ENCODE data around the gene PTRH2. TPM values are rescaled to one million over a fixed set of nuclear protein-coding genes. Genes with fewer than 3 reads are reported as not detected.

The PTRH2 gene
- total RNA-seq, 1 donor from 2014 or later = 36.3 TPM

- no peak overlapping the region for H2AFZ ChIP-seq (ENCODE audit: low read depth, low read length)
- peaks cover 76% of the 10 kb centered on the region for H3K36me3 ChIP-seq (ENCODE audit: insufficient read depth, low read length)
- H3K4me1 Mint-ChIP-seq (ENCODE audit: low read depth, unreplicated experiment) = peaks cover 8% of the 10 kb centered on the region
- no peaks in the 10 kb centered on the region for H3K27me3 Mint-ChIP-seq (ENCODE audit: low read depth, unreplicated experiment)
- no peaks in the 10 kb centered on the region for H3K4me1 ChIP-seq (ENCODE audit: insufficient read depth, low read length)
- H3K27ac ChIP-seq (ENCODE audit: low read depth, low read length) = no peak overlapping the region
- peaks cover 78% of the 10 kb centered on the region for H3K79me2 ChIP-seq (ENCODE audit: insufficient read depth, low read length)
- H4K20me1 ChIP-seq (ENCODE audit: insufficient read depth, low read length) = peaks cover 78% of the 10 kb centered on the region
- no peaks in the 10 kb centered on the region for H3K9me3 Mint-ChIP-seq (ENCODE audit: unreplicated experiment)
- no peak overlapping the region for H3K4me2 ChIP-seq (ENCODE audit: low read length)
- no peak for FAIRE-seq
- no peak overlapping the region for H3K9ac ChIP-seq (ENCODE audit: low read length)
- no peak overlapping the region for H3K4me3 ChIP-seq (ENCODE audit: insufficient read depth, low read depth, low read length)
- no peaks in the 10 kb centered on the region for H3K9me3 ChIP-seq (ENCODE audit: insufficient read depth, low read depth, low read length)
- peak overlapping the region; percentile 60 for H3K27ac Mint-ChIP-seq (ENCODE audit: unreplicated experiment)
- TF ChIP-seq EZH2 (IDR thresholded peaks at IDR 0.05; ENCODE audit: insufficient read depth, low read length) (no peak), CTCF (IDR thresholded peaks at IDR 0.05; ENCODE audit: insufficient read depth, low read depth, low read length) (no peak)
- DNase-seq (ENCODE audit: low read depth) = no peak
- H3K36me3 Mint-ChIP-seq (ENCODE audit: low read depth, unreplicated experiment) = peaks cover 23% of the 10 kb centered on the region
- H3K4me3 Mint-ChIP-seq (ENCODE audit: unreplicated experiment) = no peak overlapping the region
- no peaks in the 10 kb centered on the region for H3K27me3 ChIP-seq (ENCODE audit: insufficient read depth, low read length)
Observed at GRCh38 chr17:59695945-59696681, 11.1 kb downstream of the PTRH2 start.

- H4K20me1 ChIP-seq (ENCODE audit: insufficient read depth, low read length) = peaks cover 63% of the 10 kb centered on the region
- no peaks in the 10 kb centered on the region for H3K4me1 ChIP-seq (ENCODE audit: insufficient read depth, low read length)
- H3K9me3 ChIP-seq (ENCODE audit: insufficient read depth, low read depth, low read length) = no peaks in the 10 kb centered on the region
- H3K36me3 ChIP-seq (ENCODE audit: insufficient read depth, low read length) = peaks cover 84% of the 10 kb centered on the region
- H3K27ac Mint-ChIP-seq (ENCODE audit: unreplicated experiment) = peak overlapping the region; percentile 2
- no peak overlapping the region for H3K4me3 Mint-ChIP-seq (ENCODE audit: unreplicated experiment)
- no peak overlapping the region for H3K27ac ChIP-seq (ENCODE audit: low read depth, low read length)
- peaks cover 6% of the 10 kb centered on the region for H3K4me1 Mint-ChIP-seq (ENCODE audit: low read depth, unreplicated experiment)
- FAIRE-seq (no peak), DNase-seq (ENCODE audit: low read depth) (no peak)
- H2AFZ ChIP-seq (ENCODE audit: low read depth, low read length) = no peak overlapping the region
- peaks cover 28% of the 10 kb centered on the region for H3K36me3 Mint-ChIP-seq (ENCODE audit: low read depth, unreplicated experiment)
- no peaks in the 10 kb centered on the region for H3K27me3 ChIP-seq (ENCODE audit: insufficient read depth, low read length)
- no peaks in the 10 kb centered on the region for H3K27me3 Mint-ChIP-seq (ENCODE audit: low read depth, unreplicated experiment)
- no peaks in the 10 kb centered on the region for H3K9me3 Mint-ChIP-seq (ENCODE audit: unreplicated experiment)
- TF ChIP-seq CTCF (IDR thresholded peaks at IDR 0.05; ENCODE audit: insufficient read depth, low read depth, low read length) (no peak), EZH2 (IDR thresholded peaks at IDR 0.05; ENCODE audit: insufficient read depth, low read length) (no peak)
- H3K9ac ChIP-seq (ENCODE audit: low read length) = no peak overlapping the region
- no peak overlapping the region for H3K4me2 ChIP-seq (ENCODE audit: low read length)
- peaks cover 75% of the 10 kb centered on the region for H3K79me2 ChIP-seq (ENCODE audit: insufficient read depth, low read length)
- no peak overlapping the region for H3K4me3 ChIP-seq (ENCODE audit: insufficient read depth, low read depth, low read length)
Observed at GRCh38 chr17:59694344-59694743, 12.9 kb downstream of the PTRH2 start.

GRCh38 chr17:59693582-59693981 lies 13.6 kb downstream of the PTRH2 start:
- no peak overlapping the region for H2AFZ ChIP-seq (ENCODE audit: low read depth, low read length)
- Mint-ChIP-seq H3K9me3 (ENCODE audit: unreplicated experiment) (no peaks in the 10 kb centered on the region), H3K27ac (ENCODE audit: unreplicated experiment) (peak overlapping the region; percentile 22)

More at GRCh38 chr17:59693582-59693981, 13.6 kb downstream of the PTRH2 start:
- Histone ChIP-seq H3K27me3 (ENCODE audit: insufficient read depth, low read length) (no peaks in the 10 kb centered on the region), H4K20me1 (ENCODE audit: insufficient read depth, low read length) (peaks cover 59% of the 10 kb centered on the region), H3K36me3 (ENCODE audit: insufficient read depth, low read length) (peaks cover 81% of the 10 kb centered on the region), H3K27ac (ENCODE audit: low read depth, low read length) (no peak overlapping the region), H3K4me1 (ENCODE audit: insufficient read depth, low read length) (no peaks in the 10 kb centered on the region), H3K9ac (ENCODE audit: low read length) (no peak overlapping the region), H3K4me3 (ENCODE audit: insufficient read depth, low read depth, low read length) (no peak overlapping the region), H3K9me3 (ENCODE audit: insufficient read depth, low read depth, low read length) (no peaks in the 10 kb centered on the region), H3K4me2 (ENCODE audit: low read length) (no peak overlapping the region), H3K79me2 (ENCODE audit: insufficient read depth, low read length) (peaks cover 75% of the 10 kb centered on the region)
- no peaks in the 10 kb centered on the region for H3K27me3 Mint-ChIP-seq (ENCODE audit: low read depth, unreplicated experiment)
- peaks cover 6% of the 10 kb centered on the region for H3K4me1 Mint-ChIP-seq (ENCODE audit: low read depth, unreplicated experiment)
- FAIRE-seq (no peak), DNase-seq (ENCODE audit: low read depth) (no peak)
- TF ChIP-seq EZH2 (IDR thresholded peaks at IDR 0.05; ENCODE audit: insufficient read depth, low read length) (no peak), CTCF (IDR thresholded peaks at IDR 0.05; ENCODE audit: insufficient read depth, low read depth, low read length) (no peak)
- no peak overlapping the region for H3K4me3 Mint-ChIP-seq (ENCODE audit: unreplicated experiment)
- H3K36me3 Mint-ChIP-seq (ENCODE audit: low read depth, unreplicated experiment) = peaks cover 30% of the 10 kb centered on the region

Measured in astrocyte (in vitro differentiated cells and primary cell).